A673 (cell line): ENCODE measurements around the gene PTF1A. TPM values are rescaled to one million over a fixed set of nuclear protein-coding genes. Genes with fewer than 3 reads are reported as not detected.

Source experiments
- BruUV-seq: library from RNA; stranded (reverse); fragments of 400-500 nt; replicated peaks from 2 replicates; lab custom pipeline; 2021; lab: Mats Ljungman, UMichigan
- CTCF ChIA-PET: fragments of 300-600 bp; sonication (Branson Sonifier 250); formaldehyde crosslinking; loops from one replicate; lab custom pipeline; 2022; ENCODE audit warnings: antibody characterized with exemption; lab: Charles Lee
- POLR2A ChIA-PET: fragments of 300-600 bp; sonication (Branson Sonifier 250); formaldehyde crosslinking; loops from one replicate; lab custom pipeline; 2022; ENCODE audit warnings: antibody characterized with exemption; ENCODE audit not compliant: low non-redundant PET; lab: Charles Lee
- DNase-seq: peaks from one replicate; pipeline ENCODE4 v3.0.0-alpha.2; 2015; ENCODE audit warnings: low spot score
- H3K27ac ChIP-seq: fragments of 200-600 bp; sonication (generic); 2 replicates; pipeline ENCODE4 v1.5.1; 2016; ENCODE audit warnings: mixed run types, low read depth, mild to moderate bottlenecking, mixed read lengths, antibody characterized with exemption, low read length; ENCODE audit not compliant: poor library complexity, severe bottlenecking
- H3K27me3 ChIP-seq: fragments of 200-600 bp; sonication (generic); replicated peaks from 2 replicates; pipeline ENCODE4 v1.6.1; 2017; ENCODE audit warnings: mixed run types, low read depth, mild to moderate bottlenecking, mixed read lengths, antibody characterized with exemption, low read length; ENCODE audit not compliant: insufficient read depth, poor library complexity
- H3K36me3 ChIP-seq: fragments of 200-600 bp; sonication (generic); 2 replicates; pipeline ENCODE4 v1.6.1; 2016; ENCODE audit warnings: mixed run types, mild to moderate bottlenecking, mixed read lengths, antibody characterized with exemption, low read length; ENCODE audit not compliant: insufficient read depth, poor library complexity, severe bottlenecking
- H3K4me1 ChIP-seq: fragments of 200-600 bp; sonication (generic); 2 replicates; pipeline ENCODE4 v1.6.1; 2017; ENCODE audit warnings: mixed run types, mild to moderate bottlenecking, mixed read lengths, antibody characterized with exemption, low read length; ENCODE audit not compliant: insufficient read depth, poor library complexity, severe bottlenecking
- H3K4me3 ChIP-seq: fragments of 200-600 bp; sonication (generic); 2 replicates; pipeline ENCODE4 v1.5.1; 2016; ENCODE audit warnings: low read depth, mixed run types, mild to moderate bottlenecking, mixed read lengths, low read length; ENCODE audit not compliant: poor library complexity, severe bottlenecking
- H3K9me3 ChIP-seq: fragments of 200-600 bp; sonication (generic); 2 replicates; pipeline ENCODE4 v1.6.1; 2016; ENCODE audit warnings: mixed run types, low read depth, mild to moderate bottlenecking, mixed read lengths, antibody characterized with exemption, low read length; ENCODE audit not compliant: poor library complexity, severe bottlenecking
- EZH2 ChIP-seq: fragments of 200-600 bp; sonication (generic); IDR thresholded peaks from 2 replicates; pipeline ENCODE4 v1.6.1; 2017; ENCODE audit warnings: borderline replicate concordance, low read depth, mild to moderate bottlenecking, mixed read lengths, antibody characterized with exemption, low read length; ENCODE audit not compliant: poor library complexity, severe bottlenecking
- intact Hi-C: fragments of 100-400 bp; cut with micrococcal nuclease; formaldehyde crosslinking; loops from one replicate; pipeline ENCODE4 v1.10.0; 2022; ENCODE audit not compliant: unreplicated experiment
- total RNA-seq: library from RNA; stranded (reverse); gene quantifications from 2 replicates; pipeline ENCODE4 v1.2.3, GENCODE V29; 2021
- TF ChIP-seq, protein P1 (sequence below): fragments of 300-800, 200-600 bp; sonication (generic); conservative IDR thresholded peaks from 2 replicates; pipeline ENCODE4 v1.5.1; 2017; ENCODE audit warnings: low read depth, mild to moderate bottlenecking, antibody characterized with exemption, low read length, moderate library complexity, mixed read lengths

The PTF1A gene
- total RNA-seq, 1 experiment from 2014 or later, result not detected

GRCh38 chr10:23198940-23199767 lies 7.0 kb downstream of the PTF1A start:
- Histone ChIP-seq H3K27me3 (peaks cover 100% of the 10 kb centered on the region), H3K4me3 (peak overlapping the region; percentile 9), H3K9me3 (no peaks in the 10 kb centered on the region), H3K27ac (no peak overlapping the region), H3K36me3 (no peaks in the 10 kb centered on the region), H3K4me1 (peaks cover 6% of the 10 kb centered on the region)
- POLR2A ChIA-PET, result no interaction called here
- TF ChIP-seq, protein P1, sequence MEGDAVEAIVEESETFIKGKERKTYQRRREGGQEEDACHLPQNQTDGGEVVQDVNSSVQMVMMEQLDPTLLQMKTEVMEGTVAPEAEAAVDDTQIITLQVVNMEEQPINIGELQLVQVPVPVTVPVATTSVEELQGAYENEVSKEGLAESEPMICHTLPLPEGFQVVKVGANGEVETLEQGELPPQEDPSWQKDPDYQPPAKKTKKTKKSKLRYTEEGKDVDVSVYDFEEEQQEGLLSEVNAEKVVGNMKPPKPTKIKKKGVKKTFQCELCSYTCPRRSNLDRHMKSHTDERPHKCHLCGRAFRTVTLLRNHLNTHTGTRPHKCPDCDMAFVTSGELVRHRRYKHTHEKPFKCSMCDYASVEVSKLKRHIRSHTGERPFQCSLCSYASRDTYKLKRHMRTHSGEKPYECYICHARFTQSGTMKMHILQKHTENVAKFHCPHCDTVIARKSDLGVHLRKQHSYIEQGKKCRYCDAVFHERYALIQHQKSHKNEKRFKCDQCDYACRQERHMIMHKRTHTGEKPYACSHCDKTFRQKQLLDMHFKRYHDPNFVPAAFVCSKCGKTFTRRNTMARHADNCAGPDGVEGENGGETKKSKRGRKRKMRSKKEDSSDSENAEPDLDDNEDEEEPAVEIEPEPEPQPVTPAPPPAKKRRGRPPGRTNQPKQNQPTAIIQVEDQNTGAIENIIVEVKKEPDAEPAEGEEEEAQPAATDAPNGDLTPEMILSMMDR, result no peak
- TF ChIP-seq EZH2, result no peak
- intact Hi-C loops, result no loop called here
- CTCF ChIA-PET, result no interaction called here
- BruUV-seq, result no TSS peak
- DNase-seq, result peak; percentile 40

DNA sequence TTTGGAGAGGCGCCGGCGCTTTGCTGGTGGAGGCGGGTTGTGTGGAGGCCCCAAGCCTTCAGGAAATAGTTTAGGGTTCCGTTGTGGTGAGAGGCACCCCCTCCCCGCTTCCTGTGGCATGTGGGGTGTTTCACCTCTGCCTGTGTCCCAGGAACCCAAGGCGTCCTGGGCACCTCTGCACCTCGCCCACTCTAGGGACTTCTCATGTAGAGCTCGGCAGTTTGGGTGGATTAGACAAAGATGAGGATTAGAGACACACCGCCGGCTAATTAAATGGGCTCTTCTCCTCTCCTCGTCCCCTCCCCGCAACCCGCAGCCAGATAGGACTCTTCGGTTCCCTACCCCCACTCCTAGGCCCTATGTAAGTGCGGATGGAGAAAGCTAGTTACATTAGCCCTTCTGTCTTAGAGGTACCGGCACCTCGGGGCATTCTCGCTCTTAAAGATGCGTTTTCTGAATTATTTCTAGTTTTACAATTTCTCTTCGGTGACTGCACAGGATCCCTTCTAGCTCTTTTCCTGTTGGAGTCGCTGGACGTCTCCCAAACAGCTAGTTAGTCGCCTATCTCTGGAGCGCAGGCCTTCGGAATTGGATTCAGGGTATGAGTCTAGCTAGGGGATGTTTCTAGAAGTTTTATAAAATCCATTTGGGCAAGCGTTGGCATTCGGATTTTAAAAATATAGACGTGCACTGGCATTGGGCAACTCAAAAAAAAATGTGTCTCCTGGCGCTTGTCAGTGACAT lies 7.8 kb downstream of the PTF1A start:
- ChIA-PET POLR2A (interaction anchor here (0.7 kb wide), 1 partner anchor 21 kb away, joined by 3 read pairs; no protein-coding TSS in a partner anchor), CTCF (no interaction called here)

DNA sequence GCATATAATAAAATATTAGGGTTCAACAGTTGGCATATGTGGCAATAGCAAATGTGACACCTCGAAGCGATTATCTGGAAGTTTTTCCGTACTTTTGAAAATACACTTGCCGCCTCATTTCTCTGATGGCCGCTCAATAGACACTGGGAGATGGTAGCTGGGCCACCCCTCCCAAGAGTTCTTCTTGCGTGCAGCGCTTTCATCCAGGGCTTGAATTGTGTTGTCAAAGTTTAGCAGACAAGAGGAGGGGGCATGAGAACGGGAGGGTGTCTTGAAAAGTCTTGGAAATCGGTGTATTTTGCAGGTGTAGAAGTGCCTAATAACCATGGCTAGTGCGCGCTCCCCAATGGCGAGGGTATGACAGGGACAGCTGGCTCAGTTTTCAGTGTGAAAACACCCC lies 8.5 kb downstream of the PTF1A start:
- Histone ChIP-seq H3K4me1 (peaks cover 6% of the 10 kb centered on the region), H3K27me3 (peaks cover 100% of the 10 kb centered on the region), H3K27ac (no peak overlapping the region), H3K36me3 (no peaks in the 10 kb centered on the region), H3K4me3 (no peak overlapping the region), H3K9me3 (no peaks in the 10 kb centered on the region)
- DNase-seq, result no peak
- POLR2A ChIA-PET, result no interaction called here
- CTCF ChIA-PET, result no interaction called here
- intact Hi-C loops, result no loop called here
- no peak for TF ChIP-seq EZH2
- TF ChIP-seq, protein P1, result no peak
- no TSS peak for BruUV-seq

More for the DNA sequence above, 7.8 kb downstream of the PTF1A start:
- H3K4me1 ChIP-seq, result peaks cover 6% of the 10 kb centered on the region
- DNase-seq, result no peak
- no peak overlapping the region for H3K27ac ChIP-seq
- intact Hi-C loops, result no loop called here
- TF ChIP-seq, protein P1, result no peak
- peak; percentile 41 for TF ChIP-seq EZH2
- no TSS peak for BruUV-seq
- H3K9me3 ChIP-seq, result no peaks in the 10 kb centered on the region
- H3K27me3 ChIP-seq, result peaks cover 100% of the 10 kb centered on the region
- H3K36me3 ChIP-seq, result no peaks in the 10 kb centered on the region
- no peak overlapping the region for H3K4me3 ChIP-seq
